Astrocyte (in vitro differentiated cells and primary cell): Measurements from ENCODE around the gene MBNL3. TPM values are rescaled to one million over a fixed set of nuclear protein-coding genes. Genes with fewer than 3 reads are reported as not detected.

Experiments used
- DNase-seq: peaks from one replicate; pipeline ENCODE4 v3.0.0-alpha.2; 2010; ENCODE audit warnings: low read depth
- FAIRE-seq: peaks from 2 replicates; lab custom pipeline; 2011; peaks lifted over from hg19 to GRCh38; lab: Jason Lieb, UNC
- H2AFZ ChIP-seq: 2 replicates; pipeline ENCODE4 v1.6.0; 2012; ENCODE audit warnings: low read depth, low read length, inconsistent platforms
- H3K27ac ChIP-seq: 2 replicates; pipeline ENCODE4 v1.5.1; 2011; ENCODE audit warnings: low read depth, low read length, inconsistent platforms
- H3K27me3 ChIP-seq: 2 replicates; pipeline ENCODE4 v1.6.0; 2011; ENCODE audit warnings: low read length, inconsistent platforms; ENCODE audit not compliant: insufficient read depth
- H3K36me3 ChIP-seq: 2 replicates; pipeline ENCODE4 v1.5.1; 2011; ENCODE audit warnings: low read length, inconsistent platforms; ENCODE audit not compliant: insufficient read depth
- H3K4me1 ChIP-seq: 2 replicates; pipeline ENCODE4 v1.5.1; 2011; ENCODE audit warnings: low read length, inconsistent platforms; ENCODE audit not compliant: insufficient read depth
- H3K4me2 ChIP-seq: 2 replicates; pipeline ENCODE4 v1.6.0; 2012; ENCODE audit warnings: low read length, inconsistent platforms
- H3K4me3 ChIP-seq: 2 replicates; pipeline ENCODE4 v1.5.1; 2011; ENCODE audit warnings: low read depth, mild to moderate bottlenecking, low read length, inconsistent platforms; ENCODE audit not compliant: insufficient read depth
- H3K79me2 ChIP-seq: 2 replicates; pipeline ENCODE4 v1.6.0; 2012; ENCODE audit warnings: mild to moderate bottlenecking, low read length, inconsistent platforms; ENCODE audit not compliant: insufficient read depth
- H3K9ac ChIP-seq: 2 replicates; pipeline ENCODE4 v1.6.0; 2012; ENCODE audit warnings: mild to moderate bottlenecking, low read length, inconsistent platforms
- H3K9me3 ChIP-seq: 2 replicates; pipeline ENCODE4 v1.5.1; 2012; ENCODE audit warnings: low read depth, mild to moderate bottlenecking, low read length, inconsistent platforms; ENCODE audit not compliant: insufficient read depth
- H4K20me1 ChIP-seq: 2 replicates; pipeline ENCODE4 v1.6.0; 2012; ENCODE audit warnings: low read length, inconsistent platforms; ENCODE audit not compliant: insufficient read depth
- H3K27ac Mint-ChIP-seq: one replicate; pipeline ENCODE4 v1.8.0; 2021; ENCODE audit warnings: mild to moderate bottlenecking, mixed read lengths; ENCODE audit not compliant: unreplicated experiment
- H3K27me3 Mint-ChIP-seq: one replicate; pipeline ENCODE4 v1.8.0; 2021; ENCODE audit warnings: low read depth, mixed read lengths; ENCODE audit not compliant: unreplicated experiment
- H3K36me3 Mint-ChIP-seq: one replicate; pipeline ENCODE4 v1.8.0; 2021; ENCODE audit warnings: low read depth, mixed read lengths; ENCODE audit not compliant: unreplicated experiment
- H3K4me1 Mint-ChIP-seq: one replicate; pipeline ENCODE4 v1.8.0; 2021; ENCODE audit warnings: low read depth, mixed read lengths; ENCODE audit not compliant: unreplicated experiment
- H3K4me3 Mint-ChIP-seq: one replicate; pipeline ENCODE4 v1.8.0; 2021; ENCODE audit warnings: mild to moderate bottlenecking, moderate library complexity, mixed read lengths; ENCODE audit not compliant: unreplicated experiment
- H3K9me3 Mint-ChIP-seq: one replicate; pipeline ENCODE4 v1.8.0; 2021; ENCODE audit warnings: mild to moderate bottlenecking, mixed read lengths; ENCODE audit not compliant: unreplicated experiment
- CTCF ChIP-seq: IDR thresholded peaks from 2 replicates; pipeline ENCODE4 v1.5.1; 2011; ENCODE audit warnings: low read depth, mild to moderate bottlenecking, inconsistent platforms, low read length, moderate library complexity; ENCODE audit not compliant: insufficient read depth
- EZH2 ChIP-seq: IDR thresholded peaks from 2 replicates; pipeline ENCODE4 v1.6.1; 2012; ENCODE audit warnings: mild to moderate bottlenecking, low read length, inconsistent platforms; ENCODE audit not compliant: insufficient read depth
- total RNA-seq: library from RNA; stranded (reverse); gene quantifications from 2 replicates; pipeline ENCODE4 v1.2.1, GENCODE V29; 2021

Gene MBNL3
- total RNA-seq, 1 donor from 2014 or later: 4.1 TPM

- H3K4me1 ChIP-seq: no peaks in the 10 kb centered on the region
- TF ChIP-seq CTCF: no peak
- no peak for TF ChIP-seq EZH2
- no peaks in the 10 kb centered on the region for H4K20me1 ChIP-seq
- Mint-ChIP-seq H3K4me1 (peaks cover 5% of the 10 kb centered on the region), H3K36me3 (no peaks in the 10 kb centered on the region), H3K9me3 (no peaks in the 10 kb centered on the region), H3K27me3 (no peaks in the 10 kb centered on the region), H3K27ac (no peak overlapping the region), H3K4me3 (no peak overlapping the region)
- FAIRE-seq (no peak), DNase-seq (no peak)
- no peak overlapping the region for H3K9ac ChIP-seq
- H3K27ac ChIP-seq: no peak overlapping the region
- no peak overlapping the region for H2AFZ ChIP-seq
- no peaks in the 10 kb centered on the region for H3K36me3 ChIP-seq
- H3K9me3 ChIP-seq: no peaks in the 10 kb centered on the region
- no peak overlapping the region for H3K4me2 ChIP-seq
- H3K79me2 ChIP-seq: no peaks in the 10 kb centered on the region
- no peaks in the 10 kb centered on the region for H3K27me3 ChIP-seq
- no peak overlapping the region for H3K4me3 ChIP-seq
Measured at GRCh38 chrX:132413459-132413858, 75.4 kb downstream of the MBNL3 start.

- Histone ChIP-seq H3K27ac (no peak overlapping the region), H3K36me3 (no peaks in the 10 kb centered on the region), H3K9ac (no peak overlapping the region), H3K4me3 (no peak overlapping the region), H4K20me1 (no peaks in the 10 kb centered on the region), H2AFZ (no peak overlapping the region), H3K4me1 (no peaks in the 10 kb centered on the region), H3K4me2 (no peak overlapping the region), H3K9me3 (no peaks in the 10 kb centered on the region), H3K27me3 (no peaks in the 10 kb centered on the region), H3K79me2 (no peaks in the 10 kb centered on the region)
- Mint-ChIP-seq H3K36me3 (no peaks in the 10 kb centered on the region), H3K9me3 (no peaks in the 10 kb centered on the region), H3K4me1 (peaks cover 7% of the 10 kb centered on the region), H3K4me3 (no peak overlapping the region), H3K27ac (no peak overlapping the region), H3K27me3 (no peaks in the 10 kb centered on the region)
- TF ChIP-seq EZH2 (no peak), CTCF (no peak)
- DNase-seq (no peak), FAIRE-seq (no peak)
Measured at GRCh38 chrX:132412208-132412607, 76.6 kb downstream of the MBNL3 start.

- Mint-ChIP-seq H3K4me3 (no peak overlapping the region), H3K27ac (no peak overlapping the region), H3K36me3 (no peaks in the 10 kb centered on the region), H3K9me3 (no peaks in the 10 kb centered on the region), H3K27me3 (no peaks in the 10 kb centered on the region), H3K4me1 (peaks cover 7% of the 10 kb centered on the region)
- Histone ChIP-seq H4K20me1 (no peaks in the 10 kb centered on the region), H3K4me1 (no peaks in the 10 kb centered on the region), H3K27ac (no peak overlapping the region), H3K36me3 (no peaks in the 10 kb centered on the region), H2AFZ (no peak overlapping the region), H3K9me3 (no peaks in the 10 kb centered on the region), H3K79me2 (no peaks in the 10 kb centered on the region), H3K9ac (no peak overlapping the region), H3K4me2 (no peak overlapping the region), H3K27me3 (no peaks in the 10 kb centered on the region), H3K4me3 (no peak overlapping the region)
- peak; percentile 64 for FAIRE-seq
- no peak for DNase-seq
- no peak for TF ChIP-seq CTCF
Measured at GRCh38 chrX:132411310-132411977, 77.4 kb downstream of the MBNL3 start.
